ENCODE measurements around the gene ATG101. TPM values are rescaled to one million over a fixed set of nuclear protein-coding genes. Genes with fewer than 3 reads are reported as not detected.
A peak's percentile ranks its signal among the peaks of the same experiment; 100 is the strongest.

The ATG101 gene
- total and polyA plus RNA-seq, 2 of the 13 experiments (the other 11 are each of a cell fraction or from before 2014, with no cell fraction given) = 58.2 to 67.7 TPM

GRCh38 chr12:52052468-52053186 is 17.2 kb upstream of the ATG101 start:
- FAIRE-seq (no peak), DNase-seq (ENCODE audit: low spot score) (no peak), ATAC-seq (no peak)
- H3K4me3 ChIP-seq (replicated peaks in 1 of 3; ENCODE audit: insufficient read depth in 1 of 3, low read depth in 2 of 3, low read length in 3 of 3) = peak overlapping the region; percentile 40 to 98 (median 68)
- BruUV-seq (replicated peaks) = no TSS peak
- 59% methylated on average over 6 of the region's 7 CpGs for WGBS (ENCODE audit: low lambda C conversion rate)
- H3K27me3 ChIP-seq (ENCODE audit: control insufficient read depth in 1 of 2, insufficient read depth in 2 of 2, low read length in 2 of 2) = no peaks in the 10 kb centered on the region
- peak overlapping the region; percentile 94 for H3K4me2 ChIP-seq (ENCODE audit: low read depth, low read length)
- intact Hi-C loops (cut with micrococcal nuclease; ENCODE audit: unreplicated experiment) = no loop called here
- in situ Hi-C loops (cut with HindIII; ENCODE audit: extremely low pct_ligation_motif_present, low pct_unique_long_range_greater_than_20kb) = no loop called here
- H3K79me2 ChIP-seq (ENCODE audit: insufficient read depth, low read length) = peaks cover 21% of the 10 kb centered on the region
- H3K9ac ChIP-seq (ENCODE audit: insufficient read depth, low read depth, low read length) = peak overlapping the region; percentile 93
- ChIA-PET CTCF (ENCODE audit: low intra/inter-chr PET ratio, low total read pairs) (no interaction called here), POLR2A (interaction anchor here (1.7 to 3.2 kb wide), 4 partner anchors 9 to 18 kb away, joined by 6 to 58 read pairs (median 25); partner anchors contain the start of gene ATG101)
- peaks cover 9 to 24% of the 10 kb centered on the region in 2 experiments for H3K36me3 ChIP-seq (replicated peaks in 1 of 2; ENCODE audit: control insufficient read depth in 1 of 2, insufficient read depth in 2 of 2, low read length in 2 of 2)
- peaks cover 7% of the 10 kb centered on the region; the same call in 1 of the 2 replicates for H4K20me1 ChIP-seq (ENCODE audit: insufficient read depth, low read length)
- H2AFZ ChIP-seq (ENCODE audit: low read length) = no peak overlapping the region
- TF ChIP-seq POLR2A (IDR thresholded peaks at IDR 0.05; ENCODE audit: insufficient read depth in 1 of 2, low read depth in 2 of 2, low read length in 2 of 2) (peak in 1 of 2 experiments; percentile 35; a peak in 1 of 4 replicates), ZNF691 (CRISPR knock-in tag; IDR thresholded peaks at IDR 0.05; ENCODE audit: borderline replicate concordance, low read depth) (no peak), AGO1 (IDR thresholded peaks at IDR 0.05; ENCODE audit: low read depth, low read length, poor library complexity, severe bottlenecking) (peak; percentile 88)
- H3K9me3 ChIP-seq (ENCODE audit: low read length) = no peaks in the 10 kb centered on the region
- H3K27ac ChIP-seq (ENCODE audit: extremely low read length, insufficient read depth, low read length) = no peak overlapping the region
- peaks cover 37% of the 10 kb centered on the region for H3K4me1 ChIP-seq (ENCODE audit: insufficient read depth, low read length)

- 0 out of 2 replicates have a peak overlapping the region, but pooled peaks have one; percentile 2 for H3K9ac ChIP-seq (ENCODE audit: insufficient read depth, low read depth, low read length)
- ChIA-PET POLR2A (no interaction called here), CTCF (ENCODE audit: low intra/inter-chr PET ratio, low total read pairs) (no interaction called here)
- no peak for FAIRE-seq
- no peak overlapping the region for H3K27ac ChIP-seq (ENCODE audit: extremely low read length, insufficient read depth, low read length)
- peaks cover 9 to 31% of the 10 kb centered on the region in 2 experiments for H3K36me3 ChIP-seq (replicated peaks in 1 of 2; ENCODE audit: control insufficient read depth in 1 of 2, insufficient read depth in 2 of 2, low read length in 2 of 2)
- in situ Hi-C loops (cut with HindIII; ENCODE audit: extremely low pct_ligation_motif_present, low pct_unique_long_range_greater_than_20kb) = no loop called here
- peaks cover 21% of the 10 kb centered on the region for H3K79me2 ChIP-seq (ENCODE audit: insufficient read depth, low read length)
- intact Hi-C loops (cut with micrococcal nuclease; ENCODE audit: unreplicated experiment) = no loop called here
- no peak for ATAC-seq
- no TSS peak for BruUV-seq (replicated peaks)
- peaks cover 35% of the 10 kb centered on the region for H3K4me1 ChIP-seq (ENCODE audit: insufficient read depth, low read length)
- H2AFZ ChIP-seq (ENCODE audit: low read length) = no peak overlapping the region
- no peak overlapping the region; a peak in 1 of 6 replicates for H3K4me3 ChIP-seq (replicated peaks in 1 of 3; ENCODE audit: insufficient read depth in 1 of 3, low read depth in 2 of 3, low read length in 3 of 3)
- H4K20me1 ChIP-seq (ENCODE audit: insufficient read depth, low read length) = peaks cover 7% of the 10 kb centered on the region; the same call in 1 of the 2 replicates
- WGBS (ENCODE audit: low lambda C conversion rate) = 49% methylated on average over 2 of the region's 9 CpGs
- H3K4me2 ChIP-seq (ENCODE audit: low read depth, low read length) = peak overlapping the region; percentile 94
- H3K27me3 ChIP-seq (ENCODE audit: control insufficient read depth in 1 of 2, insufficient read depth in 2 of 2, low read length in 2 of 2) = no peaks in the 10 kb centered on the region
- no peak for DNase-seq (ENCODE audit: low spot score)
- no peaks in the 10 kb centered on the region for H3K9me3 ChIP-seq (ENCODE audit: low read length)
- TF ChIP-seq ATF2 (CRISPR knock-in tag; IDR thresholded peaks at IDR 0.05) = no peak
- no peak for TF ChIP-seq ZSCAN22 (CRISPR knock-in tag; IDR thresholded peaks at IDR 0.05)
- no peak for TF ChIP-seq DNMT1 (CRISPR knock-in tag; IDR thresholded peaks at IDR 0.05)
- TF ChIP-seq ZMAT3 (CRISPR knock-in tag; conservative IDR thresholded peaks at IDR 0.05) = no peak
- no peak for TF ChIP-seq ZNF878 (CRISPR knock-in tag; IDR thresholded peaks at IDR 0.05)
- no peak for TF ChIP-seq ZNF34 (CRISPR knock-in tag; IDR thresholded peaks at IDR 0.05; ENCODE audit: borderline replicate concordance)
- no peak for TF ChIP-seq HOXD1 (CRISPR knock-in tag; IDR thresholded peaks at IDR 0.05)
- TF ChIP-seq NFYC (CRISPR knock-in tag; IDR thresholded peaks at IDR 0.05) = no peak
- no peak for TF ChIP-seq SOX13 (IDR thresholded peaks at IDR 0.05)
- TF ChIP-seq SOX13 (CRISPR knock-in tag; conservative IDR thresholded peaks at IDR 0.05 in 1 of 2, IDR thresholded peaks at IDR 0.05 in 1 of 2) = no peak
- TF ChIP-seq ZNF460 (CRISPR knock-in tag; IDR thresholded peaks at IDR 0.05; ENCODE audit: borderline replicate concordance) = no peak
- TF ChIP-seq NR2C2 (CRISPR knock-in tag; IDR thresholded peaks at IDR 0.05; ENCODE audit: borderline replicate concordance) = no peak
- TF ChIP-seq ZNF510 (CRISPR knock-in tag; IDR thresholded peaks at IDR 0.05; ENCODE audit: low read depth) = no peak
Measured at GRCh38 chr12:52053536-52054209, 16.1 kb upstream of the ATG101 start.

Measured in HepG2 (cell line).